G401.6 (cell line): ENCODE results near the gene IL3.
"Not testable (repeated sequence)": the region's sequence is repeated elsewhere in the genome, so short reads cannot be mapped to it uniquely, and the experiment has no call there.

Experiments used
- FAIRE-seq: peaks from 2 replicates; lab custom pipeline; 2012; peaks lifted over from hg19 to GRCh38; lab: Jason Lieb, UNC

The IL3 gene

DNA sequence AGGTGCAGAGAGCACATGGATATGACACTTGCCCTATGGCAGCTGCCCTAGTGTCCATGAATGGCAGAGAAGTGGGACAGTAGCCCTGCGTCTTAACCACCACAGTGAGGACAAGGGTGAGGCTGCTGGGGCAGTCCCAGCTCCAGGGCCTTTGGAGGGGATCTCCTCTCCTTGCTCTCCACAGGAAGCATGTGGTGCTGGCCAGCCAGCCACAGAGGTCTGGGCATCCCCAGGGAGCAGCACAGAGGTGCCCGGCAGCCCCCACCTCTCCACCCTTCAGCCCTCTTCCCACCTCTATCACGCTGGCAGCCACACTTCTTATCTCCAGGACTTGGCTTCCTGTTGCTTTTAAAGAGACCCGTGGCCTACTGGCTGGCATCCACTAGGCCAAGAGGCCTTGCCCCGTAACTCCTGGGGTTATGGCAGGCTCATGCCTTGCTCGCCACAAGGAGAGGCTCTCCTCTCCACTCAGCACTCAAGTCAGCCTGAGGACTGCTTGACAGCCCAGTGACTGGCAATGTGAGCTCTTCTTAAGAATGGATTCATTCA, 35.0 kb downstream of the IL3 start:
- FAIRE-seq = no peak

DNA sequence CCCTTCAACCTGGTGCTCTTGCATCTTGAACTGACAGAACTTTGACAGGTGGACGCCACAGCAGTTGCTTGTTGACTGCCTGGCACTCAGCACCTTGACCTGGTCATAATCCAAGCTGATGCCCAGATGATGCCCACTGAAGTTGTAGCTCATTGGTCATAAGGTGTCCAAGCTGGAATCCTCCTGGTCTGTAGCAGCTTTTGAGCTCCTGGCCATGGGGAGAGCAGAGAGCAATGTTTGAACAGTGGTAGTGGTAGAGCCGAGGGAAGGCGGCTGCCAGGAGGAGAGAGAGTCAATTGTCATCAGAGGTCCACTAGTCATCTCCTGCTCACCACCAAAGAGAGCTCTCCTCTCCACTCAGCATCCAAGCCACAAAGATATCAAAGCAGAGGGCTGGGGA, 36.4 kb downstream of the IL3 start:
- FAIRE-seq = no peak

GRCh38 chr5:132098151-132098594, 37.7 kb downstream of the IL3 start:
- no peak for FAIRE-seq

- FAIRE-seq = no peak
Measured at GRCh38 chr5:132098621-132099020, 38.2 kb downstream of the IL3 start.

GRCh38 chr5:132099076-132099748, 38.8 kb downstream of the IL3 start:
- no peak for FAIRE-seq

GRCh38 chr5:132099905-132100304, 39.5 kb downstream of the IL3 start:
- no peak for FAIRE-seq

DNA sequence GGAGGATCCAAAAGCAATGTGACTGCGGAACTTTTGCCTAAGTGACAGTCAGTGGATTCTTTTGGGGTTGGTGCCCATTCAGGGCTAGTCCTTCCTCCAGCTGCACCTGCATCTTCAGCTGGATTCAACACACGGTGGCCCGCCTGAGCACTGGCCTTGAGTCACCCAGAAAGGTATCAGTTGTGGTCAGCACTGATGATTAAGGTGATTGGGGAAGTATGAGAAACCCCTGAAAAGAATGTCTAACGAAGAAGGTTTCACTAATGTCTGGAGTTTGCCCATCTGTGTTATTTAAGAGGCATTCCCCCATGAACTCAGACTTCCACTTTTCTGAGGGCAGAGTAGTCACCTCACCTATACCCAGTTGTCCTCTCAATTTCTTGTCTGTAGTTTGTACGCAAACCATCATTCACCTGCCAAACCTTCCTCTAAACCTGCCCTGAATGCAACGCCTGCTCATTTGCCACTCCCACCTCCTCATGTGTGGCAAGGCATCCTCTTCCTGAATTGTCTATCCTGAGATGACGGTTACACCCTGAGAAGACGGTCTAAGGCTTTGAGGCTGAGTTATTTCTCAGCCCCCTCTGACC, 40.3 kb downstream of the IL3 start:
- no peak for FAIRE-seq

- FAIRE-seq = no peak
Measured at GRCh38 chr5:132101385-132101880, 41.0 kb downstream of the IL3 start.

GRCh38 chr5:132102101-132102701, 41.7 kb downstream of the IL3 start:
- FAIRE-seq = no peak

GRCh38 chr5:132102944-132103331, 42.5 kb downstream of the IL3 start:
- no peak for FAIRE-seq

- FAIRE-seq = no peak
Measured at GRCh38 chr5:132103332-132103951, 43.0 kb downstream of the IL3 start.

DNA sequence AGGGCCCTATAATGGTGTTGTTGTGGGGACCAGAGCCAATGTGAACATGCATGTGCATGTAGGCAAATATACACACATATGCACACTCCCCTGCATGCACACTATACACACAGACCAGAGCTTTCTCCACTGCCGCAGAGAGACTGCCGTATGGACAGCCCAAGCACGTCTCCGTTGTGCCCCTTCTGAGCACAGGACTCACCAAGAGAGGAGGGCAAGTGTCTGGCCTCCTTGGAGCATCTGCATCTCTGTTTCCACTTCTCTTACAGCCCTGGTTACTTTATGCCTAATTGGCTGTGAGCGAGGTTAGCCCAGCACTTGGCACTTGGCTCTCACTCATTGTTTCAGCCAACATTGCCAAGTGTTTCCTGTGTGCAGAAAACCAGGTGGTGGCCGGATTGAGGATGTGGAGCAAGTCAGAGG, 43.5 kb downstream of the IL3 start:
- FAIRE-seq = no peak

DNA sequence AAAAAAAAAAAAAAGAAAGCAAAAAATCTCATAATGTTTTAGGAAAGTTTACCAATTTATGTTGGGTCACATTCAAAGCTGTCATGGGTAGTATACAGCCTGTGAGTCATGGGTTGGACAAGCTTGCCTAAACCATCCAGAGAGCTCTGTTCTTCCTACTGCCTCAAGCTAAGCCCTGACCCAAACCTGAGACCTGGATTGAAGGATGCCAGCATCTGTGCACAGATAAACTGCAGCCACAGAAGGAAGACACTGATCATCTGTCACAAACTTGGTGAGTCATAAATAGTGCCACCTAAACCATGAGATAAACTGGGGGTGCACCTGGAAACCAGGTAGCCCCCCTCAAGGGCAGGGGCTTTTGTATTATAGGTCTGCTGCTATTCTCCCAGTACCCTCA, 44.1 kb downstream of the IL3 start:
- FAIRE-seq = no peak

GRCh38 chr5:132105688-132106087, 45.2 kb downstream of the IL3 start:
- FAIRE-seq = no peak

- FAIRE-seq = not testable (repeated sequence)
Measured at GRCh38 chr5:132108495-132108894, 48.0 kb downstream of the IL3 start.

- FAIRE-seq = not testable (repeated sequence)
Measured at GRCh38 chr5:132108957-132109356, 48.5 kb downstream of the IL3 start.

- no peak for FAIRE-seq
Measured at GRCh38 chr5:132109494-132110053, 49.1 kb downstream of the IL3 start.

DNA sequence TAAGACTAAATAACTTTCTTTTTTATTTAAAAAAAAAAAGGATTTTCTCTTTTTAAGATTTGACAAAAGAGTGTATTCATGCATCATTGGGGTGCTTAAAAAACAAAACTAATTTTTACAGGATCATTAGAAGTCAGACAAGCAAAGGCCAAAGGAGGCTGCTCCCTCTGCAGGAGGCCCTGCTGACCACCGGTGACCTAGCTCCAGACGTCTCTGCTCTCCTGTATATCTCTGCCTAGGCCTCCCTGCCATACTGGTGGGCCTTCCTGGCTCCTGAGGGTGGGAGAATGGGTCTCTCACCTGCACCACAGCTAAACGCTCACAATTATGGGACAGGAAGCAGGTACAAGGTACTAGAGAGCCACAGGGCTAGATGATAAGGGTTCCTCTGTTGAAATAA, 49.7 kb downstream of the IL3 start:
- FAIRE-seq = no peak

DNA sequence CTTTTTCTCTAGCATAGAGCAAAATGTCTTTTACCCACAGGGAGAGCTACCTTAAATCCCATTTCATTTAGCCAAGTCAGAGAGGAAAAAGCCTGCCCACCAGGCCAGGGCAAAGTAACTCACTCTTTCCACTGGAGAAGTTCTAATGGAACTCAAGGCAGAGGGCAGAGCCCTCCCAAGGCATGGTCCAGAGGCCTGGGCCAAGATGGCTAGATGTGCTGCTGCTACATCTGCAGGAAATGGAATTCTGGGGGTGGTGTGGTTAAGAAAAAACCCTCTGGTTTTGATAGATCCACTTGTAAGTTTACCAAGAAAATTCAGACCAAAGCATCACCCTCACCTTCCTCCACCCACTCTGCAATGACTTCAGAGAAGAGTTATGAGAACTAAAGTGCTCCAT, 50.5 kb downstream of the IL3 start:
- no peak for FAIRE-seq

DNA sequence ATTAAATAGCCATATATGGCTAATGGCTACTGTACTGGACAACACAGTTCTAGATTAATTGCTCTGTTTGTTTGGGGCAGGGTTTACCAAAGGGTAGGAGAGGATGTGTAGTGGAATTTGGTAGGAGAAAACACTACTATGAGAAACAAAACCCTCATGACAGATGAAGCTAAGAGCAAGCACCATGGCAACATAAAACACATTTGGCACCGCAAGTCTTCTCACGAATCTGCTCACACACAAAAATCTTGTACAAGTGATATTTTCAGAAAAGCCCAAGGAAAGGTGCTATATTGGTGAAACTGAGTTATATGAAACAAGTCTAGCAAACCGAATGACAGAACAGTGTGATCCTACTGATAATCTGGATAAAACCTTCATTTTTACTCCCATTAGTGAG, 51.7 kb downstream of the IL3 start:
- FAIRE-seq = no peak
